Ishikawa (cell line): Measurements from ENCODE around the gene HMGB1.

ENCODE experiments used
- CEBPB ChIP-seq: IDR thresholded peaks from 2 replicates; pipeline ENCODE4 v1.6.1; 2012
- CREB1 ChIP-seq: IDR thresholded peaks from 2 replicates; pipeline ENCODE4 v1.6.1; 2012; ENCODE audit warnings: low read depth
- EGR1 ChIP-seq: IDR thresholded peaks from 2 replicates; pipeline ENCODE4 v1.6.1; 2012
- EP300 ChIP-seq: IDR thresholded peaks from 2 replicates; pipeline ENCODE4 v1.6.1; 2012; ENCODE audit warnings: borderline replicate concordance
- FOXM1 ChIP-seq: IDR thresholded peaks from 2 replicates; pipeline ENCODE4 v1.6.1; 2012; ENCODE audit warnings: low read depth, borderline replicate concordance
- MAX ChIP-seq: IDR thresholded peaks from 2 replicates; pipeline ENCODE4 v1.6.1; 2012
- NFIC ChIP-seq: IDR thresholded peaks from 2 replicates; pipeline ENCODE4 v1.6.1; 2012
- RAD21 ChIP-seq: IDR thresholded peaks from 2 replicates; pipeline ENCODE4 v1.6.1; 2012; ENCODE audit warnings: low read depth
- REST ChIP-seq: IDR thresholded peaks from 2 replicates; pipeline ENCODE4 v1.6.1; 2012; ENCODE audit warnings: low read depth, mild to moderate bottlenecking
- TAF1 ChIP-seq: IDR thresholded peaks from 2 replicates; pipeline ENCODE4 v1.6.1; 2012; ENCODE audit warnings: low read depth, mild to moderate bottlenecking
- TCF12 ChIP-seq: IDR thresholded peaks from 2 replicates; pipeline ENCODE4 v1.6.1; 2012; ENCODE audit warnings: low read depth
- TEAD4 ChIP-seq: IDR thresholded peaks from 2 replicates; pipeline ENCODE4 v1.6.1; 2012
- USF1 ChIP-seq: IDR thresholded peaks from 2 replicates; pipeline ENCODE4 v1.6.1; 2012
- YY1 ChIP-seq: IDR thresholded peaks from 2 replicates; pipeline ENCODE4 v1.6.1; 2012; ENCODE audit warnings: low read depth
- ZBTB7A ChIP-seq: IDR thresholded peaks from 2 replicates; pipeline ENCODE4 v1.6.1; 2012; ENCODE audit warnings: low read depth

HMGB1 gene

GRCh38 chr13:30443957-30444404 is 21.8 kb downstream of the HMGB1 start:
- TF ChIP-seq CEBPB, result no peak
- TF ChIP-seq TCF12, result no peak
- TF ChIP-seq REST, result no peak
- TF ChIP-seq RAD21, result no peak
- no peak for TF ChIP-seq ZBTB7A
- no peak for TF ChIP-seq MAX
- no peak for TF ChIP-seq EP300
- TF ChIP-seq EGR1, result no peak
- TF ChIP-seq CREB1, result no peak
- TF ChIP-seq YY1, result no peak
- no peak for TF ChIP-seq FOXM1
- no peak for TF ChIP-seq TEAD4
- no peak for TF ChIP-seq USF1
- TF ChIP-seq NFIC, result no peak
- TF ChIP-seq TAF1, result no peak

- no peak for TF ChIP-seq MAX
- TF ChIP-seq EP300, result no peak
- TF ChIP-seq TEAD4, result no peak
- no peak for TF ChIP-seq FOXM1
- TF ChIP-seq REST, result no peak
- TF ChIP-seq YY1, result no peak
- no peak for TF ChIP-seq CEBPB
- TF ChIP-seq TCF12, result no peak
- no peak for TF ChIP-seq RAD21
- no peak for TF ChIP-seq CREB1
- no peak for TF ChIP-seq EGR1
- no peak for TF ChIP-seq NFIC
- TF ChIP-seq ZBTB7A, result no peak
- no peak for TF ChIP-seq TAF1
- no peak for TF ChIP-seq USF1
Measured at GRCh38 chr13:30442926-30443325, 22.8 kb downstream of the HMGB1 start.

- no peak for TF ChIP-seq TAF1
- no peak for TF ChIP-seq RAD21
- TF ChIP-seq TEAD4, result no peak
- no peak for TF ChIP-seq REST
- TF ChIP-seq FOXM1, result no peak
- TF ChIP-seq NFIC, result no peak
- TF ChIP-seq MAX, result no peak
- TF ChIP-seq USF1, result no peak
Measured at GRCh38 chr13:30440910-30441703, 24.6 kb downstream of the HMGB1 start.

- TF ChIP-seq TEAD4, result no peak
Measured at GRCh38 chr13:30438286-30438685, 27.4 kb downstream of the HMGB1 start.
